G401 (cell line): ENCODE results near the gene ZNF418. TPM values are rescaled to one million over a fixed set of nuclear protein-coding genes. Genes with fewer than 3 reads are reported as not detected.
A peak's percentile ranks its signal among the peaks of the same experiment; 100 is the strongest.
"Not testable (repeated sequence)": the region's sequence is repeated elsewhere in the genome, so short reads cannot be mapped to it uniquely, and the experiment has no call there.

Source experiments
- DNase-seq: peaks from one replicate; pipeline ENCODE4 v3.0.0-alpha.2; 2015; ENCODE audit warnings: low spot score
- in situ Hi-C: cut with HindIII; loops from 2 replicates; pipeline ENCODE4 v1.10.0; 2016; ENCODE audit warnings: low sequenced_read_pairs, mixed read lengths
- total RNA-seq: library from RNA; depleted of rRNA; stranded (reverse); fragments of >200 nt; shearing (Covaris generic); gene quantifications from 2 replicates; pipeline ENCODE4 v1.2.3, GENCODE V29; 2014; rRNA removed

The ZNF418 gene
- total RNA-seq, 1 experiment from 2014 or later, result 0.27 TPM

- DNase-seq, result no peak
- in situ Hi-C loops, result no loop called here
Observed at GRCh38 chr19:57903618-57904184, 31.5 kb downstream of the ZNF418 start.

- in situ Hi-C loops, result no loop called here
Observed at GRCh38 chr19:57900311-57900710, 34.9 kb downstream of the ZNF418 start.

GRCh38 chr19:57890706-57891105 lies 44.5 kb downstream of the ZNF418 start:
- in situ Hi-C loops, DNase-seq: not testable (repeated sequence)

More at GRCh38 chr19:57900311-57900710, 34.9 kb downstream of the ZNF418 start:
- no peak for DNase-seq

DNA sequence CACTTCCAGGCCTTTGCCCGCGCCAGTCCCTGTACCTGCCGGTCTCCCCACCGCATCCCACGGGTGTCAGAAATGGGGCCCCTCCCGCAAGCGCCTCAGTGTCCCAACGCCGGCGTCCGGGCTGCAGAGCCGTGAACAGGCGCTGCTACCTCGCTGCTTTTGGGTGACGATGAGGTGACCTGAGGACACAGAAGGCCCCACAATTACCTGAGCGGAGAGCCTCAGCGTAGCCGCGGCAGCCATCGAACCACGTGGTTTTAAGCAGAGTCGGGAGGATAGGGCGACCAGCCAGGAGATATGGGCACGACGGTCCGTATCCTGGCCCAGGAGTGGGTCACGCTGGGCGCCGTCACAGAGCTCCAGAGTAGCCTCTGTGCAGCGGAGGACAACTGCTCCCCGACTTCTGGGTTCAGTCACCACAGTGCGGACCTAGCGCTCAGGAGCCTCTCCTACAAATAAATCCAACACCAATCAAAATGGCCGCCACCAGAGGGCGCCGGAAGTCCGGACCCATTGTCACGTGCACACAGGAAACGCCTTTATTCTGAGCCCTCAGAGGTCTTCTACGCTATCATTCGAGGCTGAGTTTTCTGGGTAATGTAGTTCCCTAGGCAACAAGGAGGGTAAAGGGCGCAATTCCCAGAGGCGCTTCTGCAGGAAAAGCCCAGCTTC lies 46.5 kb downstream of the ZNF418 start, which contains the start of gene ZNF814:
Gene ZNF814 (minus strand): TSS at position 478 of the 672 bp plus-strand sequence. CDS start 235 bp downstream, at position 243.
- peak; percentile 96 for DNase-seq
- in situ Hi-C loops, result no loop called here

GRCh38 chr19:57888107-57888559 lies 47.1 kb downstream of the ZNF418 start:
- peak; percentile 14 for DNase-seq
- in situ Hi-C loops, result no loop called here

GRCh38 chr19:57887195-57887941 lies 47.8 kb downstream of the ZNF418 start:
- peak; percentile 15 for DNase-seq
- in situ Hi-C loops, result no loop called here

GRCh38 chr19:57886046-57886445 lies 49.2 kb downstream of the ZNF418 start:
- no peak for DNase-seq
- in situ Hi-C loops, result no loop called here

DNA sequence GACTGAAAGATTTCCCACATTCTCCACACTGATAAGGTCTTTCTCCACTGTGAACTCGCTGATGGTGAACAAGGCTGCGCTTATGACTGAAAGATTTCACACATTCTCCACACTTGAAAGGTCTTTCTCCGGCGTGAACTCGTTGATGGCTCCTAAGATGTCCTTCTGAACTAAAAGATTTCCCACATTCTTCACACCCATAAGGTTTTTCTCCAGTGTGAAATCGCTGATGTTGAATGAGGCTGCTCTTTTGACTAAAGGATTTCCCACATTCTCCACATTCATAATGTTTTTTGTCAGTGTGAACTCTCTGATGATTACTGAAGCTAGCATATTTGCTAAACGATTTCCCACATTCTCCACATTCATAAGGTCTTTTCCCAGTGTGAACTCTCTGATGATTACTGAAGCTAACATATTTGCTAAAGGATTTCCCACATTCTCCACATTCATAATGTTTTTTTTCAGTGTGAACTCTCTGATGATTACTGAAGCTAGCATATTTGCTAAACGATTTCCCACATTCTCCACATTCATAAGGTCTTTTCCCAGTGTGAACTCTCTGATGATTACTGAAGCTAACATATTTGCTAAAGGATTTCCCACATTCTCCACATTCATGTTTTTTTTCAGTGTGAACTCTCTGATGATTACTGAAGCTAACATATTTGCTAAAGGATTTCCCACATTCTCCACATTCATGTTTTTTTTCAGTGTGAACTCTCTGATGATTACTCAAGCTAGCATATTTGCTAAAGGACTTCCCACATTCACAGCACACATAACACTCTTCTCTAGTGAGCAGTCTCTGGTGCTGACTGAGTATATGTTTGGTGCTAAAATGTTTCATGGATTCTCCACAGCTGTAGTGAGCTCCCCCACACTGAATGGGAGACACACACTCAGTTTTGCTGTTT lies 61.1 kb downstream of the ZNF418 start:
- DNase-seq, result not testable (repeated sequence)

GRCh38 chr19:57872450-57872849 lies 62.8 kb downstream of the ZNF418 start:
- in situ Hi-C loops, result no loop called here
- no peak for DNase-seq

More for the DNA sequence above, 61.1 kb downstream of the ZNF418 start:
- in situ Hi-C loops, result not testable (repeated sequence)

Other genes with a start within 250 kb of the ZNF418 start
- not detected in 2 replicates for gene ZNF154, start 226.2 kb downstream of the ZNF418 start, total RNA-seq
- not detected in 2 replicates for gene ZNF671, start 207.8 kb downstream of the ZNF418 start, total RNA-seq
- gene ZNF776, start 188.6 kb downstream of the ZNF418 start, total RNA-seq, result 10.8 and 11.0 TPM in 2 replicates
- gene ZNF586, start 165.7 kb downstream of the ZNF418 start, total RNA-seq, result 11.3 and 20.8 TPM in 2 replicates
- gene ZNF552, start 120.5 kb downstream of the ZNF418 start, total RNA-seq, result 2.8 and 7.8 TPM in 2 replicates
- gene ZNF587B, start 105.1 kb downstream of the ZNF418 start, total RNA-seq, result 6.0 and 12.8 TPM in 2 replicates
- 7.4 and 9.6 TPM in 2 replicates for gene ZNF587, start 85.5 kb downstream of the ZNF418 start, total RNA-seq
- 1.1 and 2.0 TPM in 2 replicates for gene ZNF814, start 46.4 kb downstream of the ZNF418 start, total RNA-seq
- 6.0 and 9.7 TPM in 2 replicates for gene ZNF417, start 18.8 kb downstream of the ZNF418 start, total RNA-seq
- gene ZNF256, start 12.3 kb upstream of the ZNF418 start, total RNA-seq, result 3.6 and 10.2 TPM in 2 replicates
- gene C19orf18, start 39.1 kb upstream of the ZNF418 start, total RNA-seq, result 0.31 TPM in 1 of 2 replicates, not detected in the other
- 28.9 and 30.2 TPM in 2 replicates for gene ZNF606, start 67.4 kb upstream of the ZNF418 start, total RNA-seq
- gene ZSCAN1, start 98.6 kb upstream of the ZNF418 start, total RNA-seq, result not detected in 2 replicates
- 0.06 TPM in 1 of 2 replicates, not detected in the other for gene ZNF135, start 123.9 kb upstream of the ZNF418 start, total RNA-seq
- 39.8 and 58.3 TPM in 2 replicates for gene ZSCAN18, start 162.8 kb upstream of the ZNF418 start, total RNA-seq
- gene ZNF329, start 215.4 kb upstream of the ZNF418 start, total RNA-seq, result 14.5 and 16.9 TPM in 2 replicates
- gene ZNF274, start 247.7 kb upstream of the ZNF418 start, total RNA-seq, result 41.3 and 54.2 TPM in 2 replicates